Stimulated activated CD4-positive, alpha-beta T cell treated with anti-CD3 and anti-CD28 coated beads, TNF-alpha, amount 100 ng/mL, for 48 hours (primary cell): ENCODE data around the gene ACVR1.
"Not testable (repeated sequence)": the region's sequence is repeated elsewhere in the genome, so short reads cannot be mapped to it uniquely, and the experiment has no call there.

Source experiments
- DNase-seq, 3 donors: peaks; one replicate each; pipeline ENCODE4 v3.0.0-alpha.2; 2020; ENCODE audit warnings: low read depth in 3 of 3

ACVR1 gene

GRCh38 chr2:157761520-157761919, 114.6 kb downstream of the ACVR1 start:
- DNase-seq, result no peak

DNA sequence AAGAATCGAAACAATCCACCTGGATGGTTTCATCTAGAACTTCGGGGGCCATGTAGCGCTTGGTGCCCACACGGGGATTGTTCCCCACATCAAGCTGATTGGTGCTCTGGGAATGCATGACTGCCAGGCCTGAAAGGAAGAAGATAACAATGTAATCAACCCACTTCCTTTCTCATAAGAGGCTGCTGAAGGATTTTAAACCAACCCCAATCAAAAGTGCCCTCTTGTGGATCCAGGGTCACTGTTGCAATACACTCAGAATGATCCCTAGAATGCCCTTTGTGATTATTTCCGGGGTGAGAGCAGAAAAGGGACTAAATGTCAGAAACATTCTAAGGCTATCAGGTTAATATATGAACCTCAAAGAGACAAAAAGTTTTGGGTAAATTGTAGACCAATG, 115.2 kb downstream of the ACVR1 start:
- DNase-seq, result no peak

GRCh38 chr2:157759855-157760254, 116.3 kb downstream of the ACVR1 start:
- no peak for DNase-seq

GRCh38 chr2:157758586-157758985, 117.5 kb downstream of the ACVR1 start:
- DNase-seq, result no peak

GRCh38 chr2:157757500-157757899, 118.6 kb downstream of the ACVR1 start:
- no peak for DNase-seq

GRCh38 chr2:157756447-157756846, 119.7 kb downstream of the ACVR1 start:
- not testable (repeated sequence) for DNase-seq

GRCh38 chr2:157751462-157752058, 124.6 kb downstream of the ACVR1 start:
- no peak for DNase-seq

DNA sequence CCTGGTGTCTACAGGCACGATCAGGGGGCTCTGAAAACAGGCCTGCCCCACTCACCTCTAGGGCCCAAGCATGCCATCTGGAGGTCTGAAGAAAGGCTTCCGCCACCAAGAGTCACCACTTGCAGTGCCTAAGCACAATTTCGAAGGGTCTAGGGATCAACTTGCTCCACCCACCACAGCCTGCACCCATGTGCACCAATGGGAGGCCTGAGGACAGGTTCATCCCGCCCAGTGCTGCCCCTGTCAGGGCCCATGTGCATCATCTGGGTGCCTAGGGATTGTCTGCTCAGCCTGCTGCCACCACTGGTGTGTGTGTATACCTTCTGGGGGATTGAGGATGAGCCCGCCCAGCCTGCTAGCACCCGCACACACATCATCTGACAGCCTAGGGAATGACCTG, 126.4 kb downstream of the ACVR1 start:
- DNase-seq, result no peak

DNA sequence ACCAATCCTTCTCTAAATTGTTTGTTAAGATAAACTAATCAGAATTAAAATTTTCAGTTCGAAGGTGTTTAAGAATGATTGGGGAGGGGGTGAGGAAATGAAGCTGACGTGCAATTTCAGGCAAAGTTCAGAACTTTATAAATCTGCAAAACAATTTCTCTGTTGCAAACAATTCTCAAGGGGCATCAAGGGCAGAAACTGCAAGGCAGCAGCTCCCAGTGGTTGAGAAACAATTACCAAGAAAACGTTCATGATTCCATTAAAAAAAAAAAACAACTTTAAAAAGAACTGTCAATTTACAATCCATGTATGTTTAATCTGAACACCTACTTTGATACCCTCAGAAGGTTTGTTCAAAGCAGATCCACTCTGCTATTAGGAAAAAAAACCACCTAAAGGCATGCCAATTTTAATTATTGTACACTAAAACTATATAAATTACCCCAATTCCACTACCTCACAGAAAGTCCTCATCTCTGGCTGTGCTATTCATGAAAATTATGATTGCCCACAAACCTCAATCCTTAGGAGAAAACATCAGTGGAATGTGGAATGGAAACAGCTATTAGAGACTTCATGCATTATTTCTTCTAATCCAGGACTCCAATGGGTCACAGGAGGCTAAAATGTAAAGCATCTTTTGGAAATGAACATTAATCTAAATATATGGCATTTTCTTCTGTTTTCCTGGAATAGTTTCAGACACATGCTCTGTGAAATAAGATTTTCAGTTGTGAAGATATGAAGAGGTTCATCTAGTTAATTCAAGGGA, 127.6 kb downstream of the ACVR1 start:
- DNase-seq, result no peak

- DNase-seq, result no peak
Measured at GRCh38 chr2:157747695-157748370, 128.3 kb downstream of the ACVR1 start.

- DNase-seq, result no peak
Measured at GRCh38 chr2:157747280-157747679, 128.8 kb downstream of the ACVR1 start.

GRCh38 chr2:157746234-157746950, 129.7 kb downstream of the ACVR1 start:
- no peak for DNase-seq

DNA sequence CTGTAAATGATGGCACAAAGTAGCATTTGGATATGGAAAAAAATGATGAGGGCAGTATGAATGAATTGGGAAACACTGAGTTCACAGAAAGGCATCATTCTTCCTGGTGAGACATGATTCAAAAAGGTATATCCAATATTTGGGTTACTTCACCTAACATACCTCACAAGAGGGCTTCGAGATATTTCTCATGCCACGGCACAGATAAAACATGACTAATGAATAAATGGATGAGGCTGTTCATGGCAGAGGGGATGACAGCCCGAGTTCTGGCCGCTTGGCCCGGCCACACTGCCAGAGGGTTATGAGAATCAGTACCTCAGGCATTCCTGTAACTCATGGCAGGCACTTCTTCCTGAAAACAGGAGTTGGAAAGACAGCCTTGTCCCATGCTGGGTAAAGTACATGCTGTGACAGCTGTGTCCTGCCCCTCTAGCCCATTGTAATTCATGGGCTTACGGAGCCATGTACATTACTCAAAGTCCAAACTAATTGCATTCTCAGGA, 131.5 kb downstream of the ACVR1 start:
- no peak for DNase-seq

DNA sequence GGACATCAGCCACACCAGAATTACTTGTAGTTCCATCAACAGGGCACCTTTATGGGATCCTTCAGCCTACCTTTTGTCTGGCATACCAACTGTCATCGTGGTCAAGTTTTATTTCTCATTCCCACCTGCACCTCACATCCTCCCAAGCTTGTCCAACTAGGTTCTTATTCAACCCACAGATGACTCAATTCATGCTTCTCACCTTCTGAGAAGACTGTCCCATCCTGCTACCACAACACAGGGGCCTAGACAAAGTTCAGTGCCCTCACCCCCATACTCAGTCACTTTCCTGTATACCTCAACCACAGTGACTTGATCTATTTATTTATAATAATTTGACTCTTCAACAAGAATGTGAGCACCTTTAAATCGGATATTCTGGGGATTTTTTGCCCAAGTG, 133.1 kb downstream of the ACVR1 start:
- DNase-seq, result peak in 1 of 3 donors; percentile 7

DNA sequence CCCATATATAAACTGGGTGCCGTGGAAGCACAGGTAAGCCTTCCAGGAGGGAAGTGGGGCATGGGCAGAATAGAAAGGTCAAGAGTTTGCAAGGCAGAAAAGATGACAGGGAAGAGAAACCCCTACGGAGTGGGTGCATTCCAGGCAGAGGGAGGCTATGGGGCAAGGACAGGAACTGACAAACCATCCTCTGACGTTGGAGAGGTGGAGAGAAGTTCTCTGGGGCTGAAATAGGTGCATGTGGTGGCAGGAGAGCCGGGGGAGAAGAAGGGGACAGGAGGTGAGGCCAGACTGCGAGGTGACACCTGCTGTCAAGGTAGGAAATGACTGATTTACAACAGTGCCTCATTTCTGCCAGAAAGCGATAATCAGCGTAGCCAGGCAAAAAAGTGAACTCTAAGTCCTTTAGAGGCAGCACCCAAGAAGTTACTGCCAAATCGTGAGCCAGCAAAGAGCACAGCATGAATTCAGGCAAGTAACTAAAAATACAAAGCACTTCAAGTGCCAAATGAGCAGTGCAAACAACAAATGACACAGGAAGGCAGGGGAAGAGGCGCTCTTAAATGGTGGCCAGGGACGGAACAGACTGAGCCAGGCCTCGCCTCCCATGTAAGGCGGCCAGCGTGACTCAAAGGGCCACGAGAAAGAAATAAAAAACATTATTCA, 134.2 kb downstream of the ACVR1 start:
- DNase-seq, result no peak

- no peak for DNase-seq
Measured at GRCh38 chr2:157737656-157738055, 138.5 kb downstream of the ACVR1 start.

- no peak for DNase-seq
Measured at GRCh38 chr2:157735532-157735931, 140.6 kb downstream of the ACVR1 start.

DNA sequence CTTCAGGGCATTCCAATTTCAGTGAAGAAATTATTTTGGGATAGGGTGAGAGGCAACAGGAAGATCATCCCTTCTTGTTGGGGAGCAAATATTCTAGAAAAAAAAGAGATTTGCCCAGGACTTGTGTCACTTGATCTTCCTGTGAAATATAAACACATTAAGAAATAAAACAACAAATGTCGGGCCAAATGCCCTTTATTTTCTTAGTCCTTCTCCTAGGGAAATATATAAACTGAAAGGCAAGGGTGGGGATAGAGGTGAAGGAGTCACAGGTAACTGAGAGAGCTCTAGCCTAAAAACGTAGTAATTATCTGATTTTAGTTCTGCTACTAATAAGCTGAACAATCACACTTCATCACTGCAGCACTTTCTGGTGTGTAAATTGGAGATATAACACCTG, 142.9 kb downstream of the ACVR1 start:
- DNase-seq, result no peak

GRCh38 chr2:157732596-157732995, 143.5 kb downstream of the ACVR1 start:
- DNase-seq, result no peak

DNA sequence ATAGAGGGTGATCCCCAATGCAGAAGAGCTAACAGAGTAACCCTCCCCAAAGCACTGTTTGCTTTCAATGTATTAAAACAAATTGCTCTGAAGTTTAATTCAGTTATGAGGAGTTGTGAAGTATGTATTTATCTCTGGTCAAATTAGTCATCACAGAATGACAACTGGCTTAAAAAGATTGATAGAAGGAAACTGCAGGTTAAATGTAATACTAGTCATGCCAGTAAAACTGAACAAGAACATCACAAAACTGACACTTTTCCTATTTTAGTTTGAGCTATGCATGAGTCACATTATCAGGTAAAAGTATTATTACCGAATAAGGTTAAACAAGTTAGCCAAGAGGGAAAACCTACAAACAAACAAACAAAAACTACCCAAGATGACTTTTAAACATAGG, 148.4 kb downstream of the ACVR1 start:
- no peak for DNase-seq

DNA sequence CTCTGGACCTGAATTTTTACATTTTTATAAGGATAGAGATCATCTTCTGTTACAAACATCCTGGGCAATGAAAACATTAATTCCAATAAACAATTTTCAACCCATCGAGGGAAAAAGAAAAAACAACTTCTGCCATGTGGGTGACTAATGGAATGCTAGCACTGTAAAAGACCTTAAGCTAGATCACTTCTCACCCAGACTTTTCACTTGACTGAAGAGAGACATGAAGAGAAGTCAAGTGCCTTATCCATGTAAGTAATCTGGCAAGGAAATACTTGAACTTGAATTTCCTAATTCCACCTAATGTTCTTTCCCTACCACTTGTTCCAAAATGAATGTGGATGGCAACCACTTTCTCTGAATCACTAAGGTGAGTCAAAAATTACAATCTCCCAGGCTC, 149.2 kb downstream of the ACVR1 start:
- no peak for DNase-seq

DNA sequence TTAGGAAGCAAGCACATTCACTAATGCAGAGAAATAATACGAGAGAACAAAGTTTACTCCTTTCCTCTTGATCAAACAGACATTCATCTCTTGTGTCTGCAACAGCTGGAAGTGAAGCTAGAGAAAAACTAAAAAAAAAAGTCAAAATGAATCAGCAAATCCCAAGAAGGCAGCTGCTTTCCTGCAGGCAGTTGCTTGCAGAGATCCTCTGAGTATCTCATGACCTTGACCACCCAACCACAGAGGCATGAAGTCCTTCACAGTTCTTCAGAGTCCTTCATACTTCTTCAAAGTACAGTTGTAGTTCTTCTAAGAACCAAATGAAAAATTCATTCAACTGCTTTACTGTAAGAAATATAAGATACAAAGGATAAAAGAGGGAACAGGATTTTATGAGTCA, 150.3 kb downstream of the ACVR1 start:
- DNase-seq, result no peak
